NB4 (cell line): ENCODE results near the gene DGAT2L6.

Source experiments
- POLR2A ChIP-seq: IDR thresholded peaks from 2 replicates; pipeline ENCODE4 v1.6.1; 2011; ENCODE audit warnings: mild to moderate bottlenecking; ENCODE audit not compliant: insufficient read length; ENCODE audit errors: extremely low read depth
- TF ChIP-seq, protein P1 (sequence below): IDR thresholded peaks from one replicate; pipeline ENCODE4 v1.5.1; 2012; ENCODE audit warnings: low read depth, low read length

DNA sequence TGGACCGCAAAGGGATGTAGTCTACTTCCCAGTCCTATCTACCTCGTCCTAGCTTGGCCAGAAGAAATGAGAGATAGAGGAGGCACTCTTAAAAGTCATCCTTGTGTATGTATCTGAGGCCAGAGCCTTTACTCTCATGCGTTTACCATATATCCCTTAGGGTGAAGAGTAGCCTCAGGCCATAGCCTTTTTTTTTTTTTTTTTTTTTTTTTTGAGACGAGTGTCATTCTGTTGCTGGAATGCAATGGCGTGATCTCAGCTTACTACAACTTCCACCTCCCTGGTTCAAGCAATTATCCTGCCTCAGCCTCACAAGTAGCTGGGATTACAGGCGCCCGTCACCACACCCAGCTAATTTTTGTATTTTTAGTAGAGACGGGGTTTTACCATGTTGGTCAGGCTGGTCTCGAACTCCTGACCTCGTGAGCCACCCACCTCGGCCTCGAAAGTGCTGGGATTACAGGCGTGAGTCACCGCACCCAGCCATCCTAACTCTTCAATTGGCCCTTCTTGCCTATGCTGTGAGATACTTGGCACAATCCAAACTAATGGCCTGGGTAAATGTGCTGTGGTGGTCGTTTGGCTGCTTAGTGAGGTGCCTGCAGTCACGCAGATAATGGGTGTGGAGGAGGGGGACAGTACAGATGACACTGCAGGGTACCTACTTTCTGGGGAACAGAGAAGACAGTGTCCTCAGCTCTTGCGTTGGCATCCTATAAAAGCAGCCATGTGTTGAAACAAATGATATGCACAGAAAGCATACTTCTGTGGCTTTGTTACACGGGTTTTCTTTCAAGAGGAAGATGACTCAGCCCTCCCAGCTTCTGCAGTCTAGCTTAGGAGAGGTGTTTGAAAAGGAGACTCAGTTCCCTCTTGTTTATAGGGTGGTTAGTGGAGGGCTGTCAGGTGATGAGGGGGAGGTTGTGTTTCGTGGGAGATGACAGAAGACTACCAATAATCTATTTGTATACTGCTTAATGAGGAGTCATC, 10.4 kb upstream of the DGAT2L6 start:
- TF ChIP-seq, protein P1, sequence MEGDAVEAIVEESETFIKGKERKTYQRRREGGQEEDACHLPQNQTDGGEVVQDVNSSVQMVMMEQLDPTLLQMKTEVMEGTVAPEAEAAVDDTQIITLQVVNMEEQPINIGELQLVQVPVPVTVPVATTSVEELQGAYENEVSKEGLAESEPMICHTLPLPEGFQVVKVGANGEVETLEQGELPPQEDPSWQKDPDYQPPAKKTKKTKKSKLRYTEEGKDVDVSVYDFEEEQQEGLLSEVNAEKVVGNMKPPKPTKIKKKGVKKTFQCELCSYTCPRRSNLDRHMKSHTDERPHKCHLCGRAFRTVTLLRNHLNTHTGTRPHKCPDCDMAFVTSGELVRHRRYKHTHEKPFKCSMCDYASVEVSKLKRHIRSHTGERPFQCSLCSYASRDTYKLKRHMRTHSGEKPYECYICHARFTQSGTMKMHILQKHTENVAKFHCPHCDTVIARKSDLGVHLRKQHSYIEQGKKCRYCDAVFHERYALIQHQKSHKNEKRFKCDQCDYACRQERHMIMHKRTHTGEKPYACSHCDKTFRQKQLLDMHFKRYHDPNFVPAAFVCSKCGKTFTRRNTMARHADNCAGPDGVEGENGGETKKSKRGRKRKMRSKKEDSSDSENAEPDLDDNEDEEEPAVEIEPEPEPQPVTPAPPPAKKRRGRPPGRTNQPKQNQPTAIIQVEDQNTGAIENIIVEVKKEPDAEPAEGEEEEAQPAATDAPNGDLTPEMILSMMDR, result no peak
- TF ChIP-seq POLR2A, result no peak
